ENCODE measurements around the gene CREG2. TPM values are rescaled to one million over a fixed set of nuclear protein-coding genes. Genes with fewer than 3 reads are reported as not detected.

The CREG2 gene
- total and polyA plus RNA-seq, 2 donors (not counting 1 experiment from before 2014, with no cell fraction given) = 0.08 to 0.50 TPM

DNA sequence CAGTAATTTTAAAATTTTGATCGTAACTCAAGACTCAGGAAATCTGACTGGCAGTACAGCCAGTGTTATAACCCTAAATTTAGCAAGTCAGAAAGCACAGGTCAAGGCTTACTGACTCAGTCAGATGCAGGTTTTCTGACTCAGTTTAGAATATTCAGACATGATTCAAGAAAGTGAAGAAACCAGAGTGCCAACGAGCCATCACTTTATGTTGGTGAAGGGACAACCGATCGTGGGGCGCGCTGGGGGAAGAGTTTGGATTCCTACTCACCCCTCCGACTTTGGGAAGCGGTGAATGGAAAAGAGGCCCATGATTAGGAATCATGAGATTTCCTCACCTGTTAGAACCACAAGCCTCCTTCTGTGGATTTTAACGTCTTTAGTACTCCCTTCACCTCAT lies 79.8 kb downstream of the CREG2 start:
- peak overlapping the region; percentile 68 for H3K27ac ChIP-seq (ENCODE audit: insufficient read depth, low read length)
- peaks cover 2% of the 10 kb centered on the region for H3K36me3 ChIP-seq (ENCODE audit: control insufficient read depth, insufficient read depth, low read length)
- H3K9me3 ChIP-seq (ENCODE audit: control insufficient read depth, insufficient read depth, low read depth, low read length) = no peaks in the 10 kb centered on the region
- peaks cover 9% of the 10 kb centered on the region for H3K4me1 ChIP-seq (ENCODE audit: control insufficient read depth, extremely low read depth, insufficient read depth, low read length)
- no peak for DNase-seq (ENCODE audit: low read depth in 2 of 2)
- TF ChIP-seq CTCF (conservative IDR thresholded peaks at IDR 0.05 in 1 of 2, IDR thresholded peaks at IDR 0.05 in 1 of 2; ENCODE audit: low read depth in 1 of 2, low read length in 2 of 2) = no peak
- no peak for TF ChIP-seq EZH2 (IDR thresholded peaks at IDR 0.05; ENCODE audit: low read length, missing control alignments)
- peaks cover 2% of the 10 kb centered on the region for H4K20me1 ChIP-seq (ENCODE audit: control insufficient read depth, extremely low read depth, insufficient read depth, low read length)
- H3K79me2 ChIP-seq (ENCODE audit: control insufficient read depth, insufficient read depth, low read length) = peaks cover 57% of the 10 kb centered on the region
- H2AFZ ChIP-seq (ENCODE audit: low read length) = peak overlapping the region; percentile 37
- H3K9ac ChIP-seq (ENCODE audit: insufficient read depth, low read length) = peak overlapping the region; percentile 84
- peak overlapping the region; percentile 99 for H3K4me2 ChIP-seq (ENCODE audit: extremely low read depth, insufficient read depth, low read length)
- H3K4me3 ChIP-seq (replicated peaks in 1 of 4; ENCODE audit: control extremely low read depth in 1 of 4, insufficient read depth in 1 of 4, low read depth in 3 of 4, low read length in 4 of 4) = peak overlapping the region; percentile 56 to 83 (median 73)
- no peaks in the 10 kb centered on the region for H3K27me3 ChIP-seq (ENCODE audit: control insufficient read depth, insufficient read depth, low read length)

DNA sequence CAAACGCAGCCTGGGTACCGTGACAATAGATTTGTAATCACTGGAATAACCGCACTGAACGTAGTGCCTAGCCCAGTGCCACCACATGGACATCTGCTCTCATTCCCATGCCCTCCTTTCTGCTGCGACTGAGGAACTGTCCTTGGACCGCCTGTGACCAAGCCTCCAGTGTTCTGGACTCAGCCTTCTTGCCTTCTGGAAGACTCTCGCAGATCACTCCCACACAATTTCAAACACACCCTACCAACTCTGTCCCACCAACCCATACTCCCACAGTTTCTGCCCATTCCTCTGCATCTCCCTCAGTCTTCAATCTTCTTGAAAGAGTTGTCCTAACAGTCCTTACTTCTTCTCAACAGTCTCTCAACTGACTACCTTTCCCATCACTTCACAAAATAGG lies 80.9 kb downstream of the CREG2 start:
- Histone ChIP-seq H3K9ac (ENCODE audit: insufficient read depth, low read length) (peak overlapping the region; percentile 34), H3K9me3 (ENCODE audit: control insufficient read depth, insufficient read depth, low read depth, low read length) (no peaks in the 10 kb centered on the region), H4K20me1 (ENCODE audit: control insufficient read depth, extremely low read depth, insufficient read depth, low read length) (peaks cover 2% of the 10 kb centered on the region), H3K4me2 (ENCODE audit: extremely low read depth, insufficient read depth, low read length) (peak overlapping the region; percentile 99), H3K4me3 (replicated peaks in 1 of 4; ENCODE audit: control extremely low read depth in 1 of 4, insufficient read depth in 1 of 4, low read depth in 3 of 4, low read length in 4 of 4) (peak overlapping the region; percentile 56 to 83 (median 73)), H3K79me2 (ENCODE audit: control insufficient read depth, insufficient read depth, low read length) (peaks cover 67% of the 10 kb centered on the region), H3K27me3 (ENCODE audit: control insufficient read depth, insufficient read depth, low read length) (no peaks in the 10 kb centered on the region), H3K27ac (ENCODE audit: insufficient read depth, low read length) (peak overlapping the region; percentile 68), H2AFZ (ENCODE audit: low read length) (no peak overlapping the region), H3K4me1 (ENCODE audit: control insufficient read depth, extremely low read depth, insufficient read depth, low read length) (peaks cover 9% of the 10 kb centered on the region), H3K36me3 (ENCODE audit: control insufficient read depth, insufficient read depth, low read length) (peaks cover 2% of the 10 kb centered on the region)
- TF ChIP-seq CTCF (conservative IDR thresholded peaks at IDR 0.05 in 1 of 2, IDR thresholded peaks at IDR 0.05 in 1 of 2; ENCODE audit: low read depth in 1 of 2, low read length in 2 of 2) (no peak), EZH2 (IDR thresholded peaks at IDR 0.05; ENCODE audit: low read length, missing control alignments) (no peak)
- DNase-seq (ENCODE audit: low read depth in 2 of 2) = no peak

DNA sequence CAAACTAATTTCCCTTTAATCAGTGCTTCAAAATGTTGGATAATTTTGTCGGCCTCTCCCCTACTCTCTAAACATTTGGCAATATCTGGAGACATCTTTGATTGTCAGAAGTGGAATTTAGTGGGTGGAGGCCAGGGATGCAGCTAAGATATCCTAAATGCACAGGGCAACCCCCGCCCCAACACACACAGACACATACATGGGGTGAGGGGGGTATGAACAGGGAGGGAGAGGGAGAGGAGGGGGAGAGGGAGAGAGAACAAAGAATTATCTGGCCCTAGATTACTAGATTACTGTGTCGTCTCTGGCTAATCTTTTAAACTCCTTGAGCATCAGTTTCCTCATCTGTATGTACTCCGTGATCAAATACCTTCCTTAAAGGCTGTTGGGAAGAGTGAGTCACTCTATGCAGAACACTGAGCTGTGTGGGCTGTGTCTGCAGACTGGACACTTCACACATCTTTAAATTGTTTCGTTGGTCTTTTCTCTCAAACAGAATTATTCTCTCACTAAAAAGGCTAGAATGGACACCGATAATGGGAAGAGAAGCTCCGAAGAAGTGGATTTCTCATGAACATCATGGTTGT lies 81.7 kb downstream of the CREG2 start:
- no peak overlapping the region for H2AFZ ChIP-seq (ENCODE audit: low read length)
- H3K4me1 ChIP-seq (ENCODE audit: control insufficient read depth, extremely low read depth, insufficient read depth, low read length) = peaks cover 9% of the 10 kb centered on the region
- H3K9ac ChIP-seq (ENCODE audit: insufficient read depth, low read length) = no peak overlapping the region
- H3K36me3 ChIP-seq (ENCODE audit: control insufficient read depth, insufficient read depth, low read length) = peaks cover 2% of the 10 kb centered on the region
- H3K9me3 ChIP-seq (ENCODE audit: control insufficient read depth, insufficient read depth, low read depth, low read length) = no peaks in the 10 kb centered on the region
- peaks cover 2% of the 10 kb centered on the region for H4K20me1 ChIP-seq (ENCODE audit: control insufficient read depth, extremely low read depth, insufficient read depth, low read length)
- no peak for TF ChIP-seq CTCF (conservative IDR thresholded peaks at IDR 0.05 in 1 of 2, IDR thresholded peaks at IDR 0.05 in 1 of 2; ENCODE audit: low read depth in 1 of 2, low read length in 2 of 2)
- no peak for TF ChIP-seq EZH2 (IDR thresholded peaks at IDR 0.05; ENCODE audit: low read length, missing control alignments)
- H3K4me3 ChIP-seq (replicated peaks in 1 of 4; ENCODE audit: control extremely low read depth in 1 of 4, insufficient read depth in 1 of 4, low read depth in 3 of 4, low read length in 4 of 4) = peak overlapping the region in 3 of 4 experiments; percentile 71 to 83 (median 75)
- peaks cover 75% of the 10 kb centered on the region for H3K79me2 ChIP-seq (ENCODE audit: control insufficient read depth, insufficient read depth, low read length)
- H3K27ac ChIP-seq (ENCODE audit: insufficient read depth, low read length) = no peak overlapping the region
- no peaks in the 10 kb centered on the region for H3K27me3 ChIP-seq (ENCODE audit: control insufficient read depth, insufficient read depth, low read length)
- peak; percentile 47 to 89 for DNase-seq (ENCODE audit: low read depth in 2 of 2)
- H3K4me2 ChIP-seq (ENCODE audit: extremely low read depth, insufficient read depth, low read length) = peak overlapping the region; percentile 99

All from fibroblast of lung (primary cell).